ENCODE data around the gene NDUFA6. TPM values are rescaled to one million over a fixed set of nuclear protein-coding genes. Genes with fewer than 3 reads are reported as not detected.
"Not testable (repeated sequence)": the region's sequence is repeated elsewhere in the genome, so short reads cannot be mapped to it uniquely, and the experiment has no call there.

NDUFA6 gene
- total RNA-seq, 1 experiment from 2014 or later = 51.7 TPM

- DNase-seq (ENCODE audit: low read depth) = no peak
Measured at GRCh38 chr22:42114721-42115120, 24.1 kb upstream of the NDUFA6 start.

GRCh38 chr22:42112793-42113192 lies 22.2 kb upstream of the NDUFA6 start:
- DNase-seq (ENCODE audit: low read depth) = not testable (repeated sequence)

- DNase-seq (ENCODE audit: low read depth) = no peak
Measured at GRCh38 chr22:42111798-42112197, 21.2 kb upstream of the NDUFA6 start.

- no peak for DNase-seq (ENCODE audit: low read depth)
Measured at GRCh38 chr22:42108848-42109247, 18.3 kb upstream of the NDUFA6 start.

GRCh38 chr22:42104332-42104860 lies 13.8 kb upstream of the NDUFA6 start:
- DNase-seq (ENCODE audit: low read depth) = not testable (repeated sequence)

- DNase-seq (ENCODE audit: low read depth) = no peak
Measured at GRCh38 chr22:42101199-42101598, 10.6 kb upstream of the NDUFA6 start.

- DNase-seq (ENCODE audit: low read depth) = no peak
Measured at GRCh38 chr22:42091455-42091782, 847 bp upstream of the NDUFA6 start.

GRCh38 chr22:42086051-42086450 lies 4.5 kb downstream of the NDUFA6 start:
- no peak for DNase-seq (ENCODE audit: low read depth)

GRCh38 chr22:42084874-42085273 lies 5.7 kb downstream of the NDUFA6 start:
- no peak for DNase-seq (ENCODE audit: low read depth)

- DNase-seq (ENCODE audit: low read depth) = no peak
Measured at GRCh38 chr22:42083119-42083518, 7.5 kb downstream of the NDUFA6 start.

GRCh38 chr22:42080287-42080686 lies 10.3 kb downstream of the NDUFA6 start:
- peak; percentile 16 for DNase-seq (ENCODE audit: low read depth)

GRCh38 chr22:42079319-42080251 lies 11.0 kb downstream of the NDUFA6 start, which contains the start of gene SMDT1:
Gene SMDT1 (plus strand): TSS chr22:42079700. CDS start chr22:42079769, 69 bp downstream.
- peak; percentile 95 for DNase-seq (ENCODE audit: low read depth)

- no peak for DNase-seq (ENCODE audit: low read depth)
Measured at GRCh38 chr22:42078469-42079318, 11.9 kb downstream of the NDUFA6 start.

GRCh38 chr22:42077486-42078125 lies 13.0 kb downstream of the NDUFA6 start:
- DNase-seq (ENCODE audit: low read depth) = no peak

- DNase-seq (ENCODE audit: low read depth) = no peak
Measured at GRCh38 chr22:42076764-42077485, 13.6 kb downstream of the NDUFA6 start.

- no peak for DNase-seq (ENCODE audit: low read depth)
Measured at GRCh38 chr22:42074846-42075676, 15.5 kb downstream of the NDUFA6 start.

- DNase-seq (ENCODE audit: low read depth) = no peak
Measured at GRCh38 chr22:42074132-42074811, 16.3 kb downstream of the NDUFA6 start, which contains the start of gene PHETA2. Gene PHETA2 (plus strand): TSS chr22:42074248. CDS start chr22:42077294, 3,046 bp downstream.

GRCh38 chr22:42073621-42074041 lies 16.9 kb downstream of the NDUFA6 start:
- DNase-seq (ENCODE audit: low read depth) = no peak

Data from HT1080 (cell line).